Measurements from ENCODE around the gene UTF1.
"Not testable (repeated sequence)": the region's sequence is repeated elsewhere in the genome, so short reads cannot be mapped to it uniquely, and the experiment has no call there.

UTF1 gene

DNA sequence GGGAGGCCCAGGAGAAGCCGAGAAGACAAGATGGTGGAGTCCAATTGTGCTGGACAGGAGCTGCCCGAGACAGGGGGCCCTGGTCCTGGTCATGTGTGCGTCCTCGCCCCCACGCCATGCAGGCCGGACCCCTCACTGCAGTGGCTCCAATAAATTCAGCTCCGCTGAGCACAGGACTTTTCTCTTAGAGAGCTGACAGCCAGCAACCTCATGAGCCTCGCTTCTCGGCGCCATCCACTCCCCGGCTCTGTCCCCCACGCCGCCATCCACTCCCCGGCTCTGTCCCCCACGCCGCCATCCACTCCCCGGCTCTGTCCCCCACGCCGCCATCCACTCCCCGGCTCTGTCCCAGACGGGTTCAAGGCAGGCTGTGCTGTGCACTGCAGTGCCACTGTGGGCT is 2.8 kb upstream of the UTF1 start:
- no peak for DNase-seq (ENCODE audit: low read depth)

DNA sequence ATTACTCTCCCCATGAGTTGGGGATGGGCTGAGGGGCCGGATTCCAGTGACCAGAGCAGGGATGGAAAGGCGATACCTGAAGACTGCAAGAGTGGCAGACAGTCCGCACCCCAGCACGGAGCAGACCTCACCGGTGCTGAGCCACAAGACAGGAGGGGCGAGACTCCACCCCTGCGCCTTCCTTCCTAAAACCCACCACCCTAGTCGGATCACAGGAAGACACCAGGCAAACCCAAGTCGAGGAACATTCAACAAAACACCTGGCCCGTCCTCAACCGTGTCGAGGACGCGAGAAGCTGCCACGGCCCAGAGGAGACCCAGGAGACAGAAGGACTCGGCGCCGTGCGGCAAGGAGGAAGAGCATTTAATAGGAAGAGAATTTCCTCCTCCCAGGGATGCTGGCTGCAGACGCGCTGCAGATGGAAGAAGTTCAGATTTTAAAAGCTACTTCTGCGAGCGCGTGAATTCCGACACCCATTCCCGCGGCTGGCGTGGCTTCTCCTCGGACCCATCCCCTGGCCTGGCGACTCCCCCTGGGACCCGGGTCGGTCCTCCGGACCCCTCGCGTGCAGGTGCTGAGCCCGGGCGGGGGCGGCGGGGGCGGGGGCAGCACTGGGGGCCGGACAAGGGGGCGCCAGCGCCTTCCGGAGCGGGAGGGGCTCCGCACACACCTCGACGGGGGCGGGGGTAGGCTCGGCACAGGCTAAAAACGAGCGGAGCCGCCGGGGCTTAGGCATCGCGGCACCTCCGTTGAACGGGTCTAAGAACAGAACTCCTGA is 563 bp upstream of the UTF1 start:
- no peak for DNase-seq (ENCODE audit: low read depth)

DNA sequence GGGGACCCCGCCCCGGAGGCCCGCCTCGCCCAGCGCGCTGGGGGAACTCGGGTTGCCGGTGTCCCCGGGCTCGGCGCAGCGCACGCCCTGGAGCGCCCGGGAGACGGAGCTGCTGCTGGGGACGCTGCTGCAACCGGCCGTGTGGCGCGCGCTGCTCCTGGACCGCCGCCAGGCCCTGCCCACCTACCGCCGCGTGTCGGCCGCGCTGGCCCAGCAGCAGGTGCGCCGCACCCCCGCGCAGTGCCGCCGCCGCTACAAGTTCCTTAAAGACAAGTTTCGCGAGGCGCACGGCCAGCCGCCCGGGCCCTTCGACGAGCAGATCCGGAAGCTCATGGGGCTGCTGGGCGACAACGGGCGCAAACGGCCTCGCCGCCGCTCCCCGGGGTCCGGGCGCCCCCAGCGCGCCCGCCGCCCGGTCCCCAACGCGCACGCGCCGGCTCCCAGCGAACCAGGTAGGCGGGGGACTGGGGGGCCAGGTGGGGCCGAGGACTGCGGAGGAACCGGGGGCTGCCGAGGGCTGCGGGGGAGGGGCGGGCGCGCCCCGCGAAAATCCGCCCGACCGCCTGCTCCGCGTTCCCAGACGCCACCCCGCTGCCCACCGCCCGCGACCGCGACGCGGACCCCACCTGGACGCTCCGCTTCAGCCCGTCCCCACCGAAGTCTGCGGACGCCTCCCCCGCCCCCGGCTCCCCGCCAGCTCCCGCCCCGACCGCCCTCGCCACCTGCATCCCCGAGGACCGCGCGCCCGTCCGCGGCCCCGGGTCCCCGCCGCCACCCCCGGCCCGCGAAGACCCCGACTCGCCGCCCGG is 574 bp downstream of the UTF1 start:
- no peak for DNase-seq (ENCODE audit: low read depth)

DNA sequence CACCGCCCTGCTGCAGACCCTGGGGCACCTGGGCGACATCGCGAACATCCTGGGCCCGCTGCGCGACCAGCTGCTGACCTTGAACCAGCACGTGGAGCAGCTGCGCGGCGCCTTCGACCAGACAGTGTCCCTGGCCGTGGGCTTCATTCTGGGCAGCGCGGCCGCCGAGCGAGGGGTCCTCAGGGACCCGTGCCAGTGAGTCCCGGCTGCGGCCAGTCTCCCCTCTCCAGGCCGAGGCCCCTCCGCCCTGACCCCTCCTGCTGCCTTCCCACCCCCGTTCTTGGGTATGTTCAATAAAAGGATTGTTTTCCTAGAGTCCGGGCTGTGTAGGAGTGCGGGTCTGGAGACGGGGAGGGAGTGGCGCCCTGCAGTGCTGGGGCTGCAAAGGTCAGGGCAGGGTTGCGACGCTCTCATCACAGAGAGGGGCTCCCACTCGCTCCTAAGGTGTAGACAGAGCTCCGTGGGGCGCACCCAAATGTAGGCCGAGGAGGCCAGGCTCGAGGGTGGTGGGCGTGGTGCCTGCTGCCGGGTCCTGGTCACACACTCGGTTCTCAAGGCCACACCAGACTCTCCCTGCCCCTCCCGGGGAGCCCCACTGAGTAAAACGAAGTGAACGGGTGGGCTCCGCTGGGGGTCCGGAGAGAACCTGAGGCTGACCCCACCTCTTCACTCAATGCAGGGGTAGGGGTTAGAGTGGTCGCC is 1.4 kb downstream of the UTF1 start:
- DNase-seq (ENCODE audit: low read depth) = no peak

DNA sequence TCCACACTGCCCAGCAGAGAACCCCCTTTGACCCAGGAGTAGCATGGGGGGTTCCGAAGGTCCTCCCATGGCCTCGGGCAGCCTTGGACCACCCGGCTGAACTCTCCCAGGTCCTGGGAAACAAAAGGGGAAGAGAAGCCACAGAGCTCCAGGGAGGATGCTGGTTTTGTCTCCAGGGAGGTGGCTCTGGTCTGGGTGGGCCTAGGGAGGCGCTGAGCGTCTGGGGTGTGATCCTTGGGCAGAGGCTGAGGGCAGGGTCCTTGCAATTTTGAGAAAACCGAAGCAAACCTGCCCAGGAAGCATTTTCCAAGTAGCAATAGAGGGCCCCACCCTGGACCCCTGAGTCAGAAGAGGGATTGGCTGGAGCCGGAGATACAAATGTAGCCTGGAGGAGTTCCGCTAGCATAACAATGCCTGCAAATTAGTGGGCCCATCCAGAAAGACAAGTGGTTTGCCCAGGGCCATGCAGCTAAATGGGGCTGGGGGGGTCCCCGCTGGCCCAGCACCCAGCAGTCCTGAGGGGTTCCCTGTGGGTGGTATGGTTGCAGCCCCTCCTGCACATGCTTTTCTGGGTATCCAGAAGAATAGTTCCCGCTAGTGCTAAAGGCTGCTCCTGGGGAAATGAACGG is 2.0 kb downstream of the UTF1 start:
- DNase-seq (ENCODE audit: low read depth) = no peak

DNA sequence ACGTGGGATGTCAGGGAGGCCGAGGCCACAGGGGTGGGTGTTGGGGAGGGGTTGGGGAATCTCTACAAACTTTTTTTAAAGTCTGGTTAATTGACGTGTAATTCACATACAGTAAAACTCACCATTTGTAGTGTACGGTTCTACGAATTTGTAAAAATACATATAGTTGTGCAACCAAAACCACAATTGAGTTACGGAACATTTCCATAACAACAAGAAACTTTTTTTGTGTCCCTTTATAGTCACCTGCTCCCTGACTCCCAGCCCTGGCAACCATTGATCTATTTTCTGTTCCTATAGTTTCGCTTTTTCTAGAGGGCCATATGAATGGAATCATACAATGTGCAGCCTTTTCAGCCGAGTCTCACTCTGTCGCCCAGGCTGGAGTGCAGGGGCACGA is 4.8 kb downstream of the UTF1 start:
- not testable (repeated sequence) for DNase-seq (ENCODE audit: low read depth)

DNA sequence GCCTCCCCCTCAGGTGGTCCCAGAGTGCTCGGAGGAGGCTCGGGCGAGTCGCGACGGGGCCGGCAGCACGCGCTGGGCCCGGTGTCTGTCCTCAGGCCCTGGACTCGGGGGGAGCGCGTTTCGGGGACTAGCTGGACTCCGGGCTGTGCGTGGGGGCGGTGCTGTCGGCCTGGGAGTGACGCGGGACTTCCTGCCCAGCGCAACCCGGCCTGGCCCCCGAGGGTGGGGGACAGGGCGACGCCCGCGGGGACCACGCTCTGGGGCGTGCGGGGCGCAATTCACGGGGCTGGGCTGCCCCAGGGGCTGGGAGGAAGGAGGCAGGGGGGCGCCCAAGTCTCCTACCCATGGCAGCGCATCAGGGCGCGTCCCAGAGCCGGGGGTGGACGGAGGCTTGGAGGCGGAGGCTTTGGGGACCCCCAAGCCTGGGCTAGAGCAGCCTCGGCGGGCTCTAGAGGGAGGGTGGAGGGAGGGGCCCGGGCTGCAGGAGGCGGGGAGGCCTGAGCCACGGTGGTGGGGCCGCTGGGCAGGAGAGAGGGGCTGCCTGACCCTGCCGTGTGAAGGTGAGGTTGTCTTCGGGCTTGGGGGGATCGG is 5.3 kb downstream of the UTF1 start:
- DNase-seq (ENCODE audit: low read depth) = no peak

DNA sequence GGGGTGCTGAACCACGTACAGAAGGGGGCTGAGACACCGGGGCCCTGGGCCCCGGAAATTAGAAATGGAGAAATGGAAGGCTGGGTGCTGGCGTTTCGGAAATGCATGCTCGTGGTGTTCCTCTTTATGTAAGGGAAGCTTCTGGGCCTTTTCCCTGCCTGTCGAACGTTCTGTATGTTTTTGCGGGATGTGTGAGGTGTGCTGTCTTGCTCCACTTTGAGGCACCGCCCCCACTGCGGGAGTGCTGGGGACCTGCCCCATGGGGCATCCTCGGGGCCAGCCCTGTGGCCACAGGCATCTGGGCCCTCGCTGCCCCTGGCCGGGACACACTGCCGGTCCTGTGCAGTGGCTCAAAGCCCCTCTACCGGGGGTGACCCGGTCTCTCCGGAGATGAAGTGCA is 5.9 kb downstream of the UTF1 start:
- no peak for DNase-seq (ENCODE audit: low read depth)

DNA sequence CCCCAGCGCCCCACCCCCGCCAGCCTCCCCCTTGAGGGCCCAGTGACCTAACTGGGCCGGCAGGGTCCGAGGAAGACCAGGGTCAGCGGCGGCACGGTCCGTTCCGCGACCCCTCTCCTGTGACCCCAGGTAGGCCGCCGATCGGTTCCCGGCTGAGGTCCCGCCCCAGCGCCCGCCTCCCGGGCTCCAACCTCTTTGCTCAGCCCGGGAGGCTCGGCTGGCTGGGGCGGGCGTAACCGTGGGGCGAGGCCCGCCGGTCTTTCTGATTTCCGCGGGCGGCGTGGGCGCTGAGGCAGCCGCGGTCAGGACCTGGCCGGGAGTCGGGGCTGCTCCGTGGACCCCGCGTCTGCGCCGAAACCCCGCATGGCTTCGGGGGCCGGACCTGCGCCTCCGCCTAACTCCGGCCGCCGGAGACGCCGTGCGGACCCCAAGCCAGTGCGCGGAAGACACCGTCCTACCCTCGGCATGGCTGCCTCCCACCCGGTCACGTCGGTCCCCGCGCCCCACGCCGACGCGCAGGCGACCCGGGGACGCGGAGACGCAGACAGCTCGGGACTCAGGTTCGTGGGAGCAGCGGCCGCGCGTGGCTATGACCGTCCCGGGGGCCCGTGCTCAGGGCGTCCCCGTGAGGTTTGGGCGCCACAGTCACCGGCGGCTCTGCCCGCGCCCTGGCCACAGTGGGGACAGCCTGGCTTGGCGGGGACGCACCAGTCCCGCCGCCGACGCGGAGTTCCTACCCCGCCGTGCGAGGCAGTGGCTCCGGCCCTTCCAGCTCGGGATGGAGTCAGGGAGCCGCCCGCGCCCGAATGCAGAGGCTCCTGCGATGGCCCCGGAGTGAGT is 6.6 kb downstream of the UTF1 start:
- DNase-seq (ENCODE audit: low read depth) = no peak

DNA sequence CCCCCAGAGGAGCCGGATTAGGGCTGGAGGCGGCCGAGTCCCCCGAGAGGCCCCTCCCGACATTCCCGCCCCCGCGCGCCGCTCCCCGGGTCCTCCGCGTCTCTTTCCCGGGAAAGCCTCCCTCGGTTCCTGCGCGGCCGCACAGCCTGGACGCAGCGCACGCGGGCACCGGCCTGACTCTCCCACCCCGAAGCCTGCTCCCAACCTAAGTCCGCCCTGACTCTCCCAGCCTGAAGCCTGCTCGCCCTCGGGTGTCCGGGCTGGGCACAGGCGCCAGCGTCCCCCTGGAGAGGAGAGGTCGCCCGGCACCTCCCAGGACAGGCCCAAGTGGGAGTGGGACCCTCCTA is 7.2 kb downstream of the UTF1 start:
- DNase-seq (ENCODE audit: low read depth) = no peak

DNA sequence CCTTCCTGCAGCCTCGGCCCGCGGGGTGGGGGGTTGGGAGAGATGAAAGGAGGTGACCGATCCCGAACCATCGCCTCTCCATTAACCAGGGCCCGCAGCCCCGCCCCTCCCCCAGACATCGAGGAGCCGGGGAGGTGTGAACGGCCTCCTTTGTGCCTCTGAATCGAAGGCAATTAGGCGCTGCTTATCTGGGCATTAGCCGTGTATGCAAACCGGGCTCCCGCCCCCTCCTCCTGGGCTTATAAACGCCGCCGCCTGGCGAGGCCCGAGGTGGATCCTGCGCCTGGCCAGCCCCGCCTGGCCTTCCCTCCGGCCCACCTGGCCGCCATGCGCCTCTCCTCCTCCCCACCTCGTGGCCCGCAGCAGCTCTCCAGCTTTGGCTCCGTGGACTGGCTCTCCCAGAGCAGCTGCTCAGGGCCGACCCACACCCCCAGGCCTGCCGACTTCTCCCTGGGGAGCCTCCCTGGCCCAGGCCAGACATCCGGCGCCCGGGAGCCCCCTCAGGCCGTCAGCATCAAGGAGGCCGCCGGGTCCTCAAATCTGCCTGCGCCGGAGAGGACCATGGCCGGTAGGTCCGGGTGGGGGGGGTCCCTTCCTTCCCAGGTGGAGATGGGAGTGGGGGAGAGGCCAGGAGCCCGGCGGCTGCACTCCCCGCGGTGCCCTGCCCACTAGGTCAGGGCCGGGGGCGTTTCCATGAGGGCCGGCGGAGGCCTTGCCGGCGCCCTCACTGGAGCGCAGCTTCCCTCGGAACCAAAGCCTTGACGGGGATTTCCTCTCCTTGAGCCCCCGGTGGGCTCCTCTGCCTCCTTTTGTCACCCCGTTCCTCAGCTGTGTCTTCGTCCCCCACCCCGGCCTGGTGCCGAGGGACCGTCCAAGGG is 7.8 kb downstream of the UTF1 start, which contains the start of gene VENTX:
Gene VENTX, plus strand, starts transcription at position 268 of the 878 bp plus-strand sequence. Its CDS starts 60 bp downstream, at position 328.
- no peak for DNase-seq (ENCODE audit: low read depth)

DNA sequence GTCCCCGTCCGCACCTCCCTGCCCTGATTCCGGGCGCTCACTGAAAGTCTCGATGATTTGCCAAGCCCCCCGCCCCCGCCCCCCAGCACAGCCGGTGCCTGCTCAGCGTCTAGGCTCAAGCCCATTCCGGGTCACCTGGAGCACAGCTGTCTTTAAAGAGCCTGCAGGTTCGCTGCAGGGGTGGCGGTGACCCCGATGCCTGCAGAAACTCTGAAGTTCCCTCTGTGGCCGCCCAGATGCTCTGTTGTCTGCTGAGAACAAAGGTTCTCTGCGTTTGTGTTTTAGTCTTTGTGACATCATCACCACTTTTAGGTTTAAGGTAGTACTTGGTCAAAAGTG is 8.4 kb downstream of the UTF1 start:
- no peak for DNase-seq (ENCODE audit: low read depth)

DNA sequence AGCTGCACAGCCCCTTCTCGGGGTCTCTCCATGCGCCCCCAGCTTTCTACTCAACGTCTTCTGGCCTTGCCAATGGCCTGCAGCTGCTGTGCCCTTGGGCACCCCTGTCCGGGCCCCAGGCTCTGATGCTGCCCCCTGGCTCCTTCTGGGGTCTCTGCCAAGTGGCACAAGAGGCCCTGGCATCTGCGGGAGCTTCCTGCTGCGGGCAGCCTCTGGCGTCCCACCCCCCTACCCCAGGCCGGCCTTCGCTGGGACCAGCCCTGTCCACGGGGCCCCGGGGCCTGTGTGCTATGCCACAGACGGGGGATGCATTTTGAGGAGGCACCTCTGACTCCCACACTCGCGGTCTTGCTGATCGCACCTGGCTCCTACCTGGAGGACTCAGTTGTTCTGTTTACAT is 10.0 kb downstream of the UTF1 start:
- DNase-seq (ENCODE audit: low read depth) = no peak

DNA sequence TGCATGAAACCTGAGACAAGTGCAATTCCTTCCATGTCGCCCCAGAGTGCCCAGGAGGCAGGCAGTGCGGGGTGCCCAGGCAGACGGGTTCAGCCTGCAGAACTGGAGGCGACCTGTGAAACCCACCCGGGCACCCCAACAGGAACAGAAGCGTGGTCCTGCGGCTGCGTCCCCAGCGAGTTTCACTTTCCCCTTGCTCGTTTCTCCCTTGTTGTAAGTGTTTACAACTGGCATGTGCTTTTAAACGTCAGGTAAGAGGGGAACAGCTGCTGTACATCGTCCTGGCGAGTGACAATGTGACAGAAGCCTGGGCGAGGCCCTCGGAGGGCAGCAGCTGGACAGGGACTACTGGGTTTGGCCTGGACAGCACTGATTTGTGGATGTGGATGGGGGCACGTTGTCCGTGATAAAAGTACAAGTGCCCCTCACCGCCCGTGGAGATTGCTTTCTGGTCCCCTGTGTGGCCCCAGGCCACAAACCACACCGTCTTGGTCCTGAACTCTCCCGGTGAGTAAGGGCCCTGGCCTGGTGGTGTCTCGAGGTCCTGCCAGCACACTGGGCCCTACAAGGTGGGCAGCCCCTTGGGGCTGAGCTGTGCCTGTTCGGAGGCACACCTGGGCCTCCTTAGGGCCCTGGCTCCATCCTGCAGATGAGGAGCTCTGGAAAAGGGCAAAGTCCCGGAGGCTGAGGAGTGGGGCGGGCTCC is 11.6 kb downstream of the UTF1 start:
- no peak for DNase-seq (ENCODE audit: low read depth)

DNA sequence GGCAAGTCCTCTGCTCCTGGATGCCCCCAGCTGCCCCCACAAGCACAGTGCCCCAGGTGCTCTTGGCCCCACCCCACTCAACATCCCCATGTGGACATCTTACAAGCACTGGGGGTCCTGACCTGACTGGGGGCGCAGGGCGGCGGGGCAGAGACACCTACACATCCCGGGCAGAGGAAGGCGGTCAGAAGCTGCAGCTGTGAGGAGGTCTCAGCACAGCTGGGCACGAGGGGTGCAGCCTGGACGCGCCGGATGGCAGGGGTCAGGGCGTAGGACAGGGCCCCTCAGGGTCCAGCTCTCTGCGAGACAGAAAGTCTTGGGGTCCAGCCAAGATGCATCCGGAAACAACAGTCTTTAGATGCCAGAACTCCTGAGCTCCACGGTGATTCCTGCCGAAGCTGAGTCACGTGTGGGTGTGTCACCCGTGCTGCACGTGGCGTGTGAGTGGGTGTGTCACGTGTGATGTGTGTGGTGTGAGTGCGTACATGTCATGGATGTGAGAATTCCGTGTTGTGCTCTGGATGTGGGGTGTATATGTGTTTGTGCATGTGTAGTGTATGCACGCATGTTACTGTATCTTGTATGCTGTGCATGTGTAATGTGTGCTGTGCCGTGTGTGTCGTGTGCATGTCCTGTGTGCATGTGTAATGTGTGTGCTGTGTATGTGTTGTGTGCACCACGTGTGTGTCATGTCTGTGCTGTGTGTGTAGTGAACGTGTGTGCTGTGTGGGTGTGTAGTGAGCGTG is 12.8 kb downstream of the UTF1 start:
- no peak for DNase-seq (ENCODE audit: low read depth)

DNA sequence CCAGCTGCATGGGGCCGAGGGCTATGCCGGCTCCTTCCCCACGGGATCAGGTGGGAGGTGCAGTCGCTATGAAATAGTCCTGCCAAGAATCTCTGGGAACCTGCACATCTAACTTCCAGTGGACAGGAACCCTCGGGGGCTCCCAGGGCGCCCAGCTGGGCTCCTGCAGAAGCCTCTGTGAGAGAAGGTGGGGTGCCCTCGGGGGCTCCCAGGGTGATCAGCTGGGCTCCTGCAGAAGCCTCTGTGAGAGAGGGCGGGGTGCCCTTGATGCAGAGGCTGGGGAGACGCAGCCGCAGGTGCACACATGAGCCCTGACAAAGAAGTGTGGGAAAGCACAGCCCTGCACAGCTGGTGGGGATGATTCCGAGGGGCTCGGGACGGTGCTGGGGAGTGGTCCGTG is 13.6 kb downstream of the UTF1 start:
- no peak for DNase-seq (ENCODE audit: low read depth)

DNA sequence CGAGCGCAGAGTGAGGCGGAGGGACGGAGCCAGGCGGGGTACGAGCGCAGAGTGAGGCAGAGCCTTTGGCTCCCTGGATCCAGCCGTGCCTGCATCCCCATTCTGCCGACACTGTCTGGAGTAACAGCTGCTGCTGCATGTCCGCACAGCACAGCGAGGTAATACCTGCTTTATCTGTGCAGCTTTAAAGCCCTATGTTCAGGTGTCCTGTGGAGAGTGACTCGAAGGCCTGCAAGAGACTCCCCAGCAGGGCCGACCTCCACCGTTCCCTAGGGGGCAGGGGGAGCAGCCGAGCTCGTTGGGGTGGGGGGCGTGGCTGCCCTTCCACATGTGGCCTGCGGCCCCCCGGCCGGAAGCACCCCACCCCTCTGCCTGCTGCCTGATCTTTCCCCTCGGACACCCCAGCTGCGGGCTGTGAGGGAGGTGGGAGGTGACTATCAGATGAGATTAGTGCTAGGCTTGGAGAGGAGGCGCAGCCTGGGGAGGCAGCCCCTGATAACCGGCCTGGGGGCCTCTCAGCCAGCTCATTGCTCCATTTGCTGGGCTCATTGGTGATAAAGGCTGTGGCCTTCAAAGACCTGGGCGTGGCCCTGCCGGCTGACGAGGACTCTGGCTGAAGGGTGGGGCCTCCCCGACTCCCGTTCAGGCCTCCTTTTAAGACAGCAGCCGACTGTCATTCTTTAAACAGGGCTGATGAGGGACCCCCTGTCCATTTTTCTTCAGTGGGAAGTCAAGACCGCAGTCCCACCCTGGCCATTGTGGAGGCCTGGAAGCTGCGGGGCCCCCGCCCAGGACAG is 15.6 kb downstream of the UTF1 start:
- DNase-seq (ENCODE audit: low read depth) = no peak

DNA sequence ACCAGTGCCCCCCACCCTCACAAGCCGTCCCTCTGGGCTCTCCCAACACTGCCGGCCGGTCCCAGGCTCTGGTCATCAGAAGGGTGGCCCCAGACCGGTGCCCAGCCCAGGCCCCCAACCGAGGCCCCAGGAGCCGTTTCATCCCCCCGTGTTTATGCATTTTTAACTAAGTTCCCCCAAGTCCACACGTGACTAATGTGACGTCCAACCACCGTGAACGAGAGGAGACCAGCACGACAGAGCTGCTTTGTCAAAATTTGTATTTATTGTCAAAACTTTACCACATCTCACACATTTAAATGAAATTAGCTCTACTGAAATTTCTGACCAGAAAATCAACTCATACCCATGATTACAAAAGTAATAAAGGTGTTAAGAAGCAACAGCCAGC is 16.2 kb downstream of the UTF1 start:
- DNase-seq (ENCODE audit: low read depth) = no peak

Data from activated T-cell treated with anti-CD3 and anti-CD28 coated beads for 24 hours (primary cell).